ENCODE results near the gene UCHL3. TPM values are rescaled to one million over a fixed set of nuclear protein-coding genes. Genes with fewer than 3 reads are reported as not detected.
A peak's percentile ranks its signal among the peaks of the same experiment; 100 is the strongest.

The UCHL3 gene
- polyA plus RNA-seq, 3 donors = 22.4 to 66.8 (median 51.8) TPM

GRCh38 chr13:75628801-75629200 is 79.2 kb downstream of the UCHL3 start:
- Mint-ChIP-seq H3K36me3 (peaks cover 12 to 14% of the 10 kb centered on the region in 2 donors), H3K9me3 (peaks cover 0 to 4% (median 0%) of the 10 kb centered on the region in 7 donors), H3K4me3 (no peak overlapping the region), H3K4me1 (no peaks in the 10 kb centered on the region), H3K27me3 (ENCODE audit: low read depth in 3 of 3) (peaks cover 0 to 5% (median 0%) of the 10 kb centered on the region in 3 donors), H3K27ac (no peak overlapping the region)
- H3K36me3 ChIP-seq (replicated peaks in 1 of 2; ENCODE audit: control insufficient read depth in 1 of 2, insufficient read depth in 2 of 2, low read length in 2 of 2) = no peaks in the 10 kb centered on the region
- no peaks in the 10 kb centered on the region for H3K79me2 ChIP-seq (ENCODE audit: insufficient read depth, low read length)
- no peak for TF ChIP-seq CTCF (IDR thresholded peaks at IDR 0.05)
- no peak overlapping the region for H3K27ac ChIP-seq (ENCODE audit: low read depth in 1 of 2, low read length in 2 of 2)
- H3K9me3 ChIP-seq (replicated peaks in 1 of 2; ENCODE audit: control insufficient read depth in 1 of 2, insufficient read depth in 1 of 2, low read length in 2 of 2) = no peaks in the 10 kb centered on the region
- H3K4me1 ChIP-seq (ENCODE audit: control insufficient read depth in 1 of 2, insufficient read depth in 2 of 2, low read length in 2 of 2) = no peaks in the 10 kb centered on the region
- no CpG with 5 or more reads among the region's 4 CpGs for WGBS (ENCODE audit: insufficient coverage)
- no peaks in the 10 kb centered on the region for H3K27me3 ChIP-seq (ENCODE audit: control insufficient read depth in 2 of 2, insufficient read depth in 2 of 2, low read length in 2 of 2)
- H3K4me2 ChIP-seq (replicated peaks; ENCODE audit: extremely low read depth, low read length, poor library complexity, severe bottlenecking) = no peak overlapping the region
- no peak overlapping the region for H3K4me3 ChIP-seq (replicated peaks in 1 of 3; ENCODE audit: low read depth in 2 of 3, low read length in 3 of 3)
- intact Hi-C loops (cut with micrococcal nuclease) = no loop called here
- H3K9ac ChIP-seq (ENCODE audit: insufficient read depth, low read length, poor library complexity, severe bottlenecking) = no peak overlapping the region
- DNase-seq = no peak
- no peaks in the 10 kb centered on the region for H4K20me1 ChIP-seq (ENCODE audit: insufficient read depth, low read length)
- no peak overlapping the region for H2AFZ ChIP-seq (ENCODE audit: insufficient read depth, low read depth, low read length, poor library complexity, severe bottlenecking)

GRCh38 chr13:75633285-75633684 is 83.7 kb downstream of the UCHL3 start:
- peaks cover 21 to 30% of the 10 kb centered on the region in 2 donors for H3K27me3 ChIP-seq (ENCODE audit: control insufficient read depth in 2 of 2, insufficient read depth in 2 of 2, low read length in 2 of 2)
- peaks cover 3 to 4% of the 10 kb centered on the region in 2 donors for H3K36me3 Mint-ChIP-seq
- no peak overlapping the region for H3K9ac ChIP-seq (ENCODE audit: insufficient read depth, low read length, poor library complexity, severe bottlenecking)
- no peaks in the 10 kb centered on the region for H3K9me3 ChIP-seq (replicated peaks in 1 of 2; ENCODE audit: control insufficient read depth in 1 of 2, insufficient read depth in 1 of 2, low read length in 2 of 2)
- no peaks in the 10 kb centered on the region for H3K79me2 ChIP-seq (ENCODE audit: insufficient read depth, low read length)
- no peaks in the 10 kb centered on the region for H4K20me1 ChIP-seq (ENCODE audit: insufficient read depth, low read length)
- no peak for DNase-seq
- peaks cover 10 to 15% of the 10 kb centered on the region in 2 donors for H3K4me1 ChIP-seq (ENCODE audit: control insufficient read depth in 1 of 2, insufficient read depth in 2 of 2, low read length in 2 of 2)
- no peaks in the 10 kb centered on the region for H3K36me3 ChIP-seq (replicated peaks in 1 of 2; ENCODE audit: control insufficient read depth in 1 of 2, insufficient read depth in 2 of 2, low read length in 2 of 2)
- H3K27ac ChIP-seq (ENCODE audit: low read depth in 1 of 2, low read length in 2 of 2) = no peak overlapping the region
- H2AFZ ChIP-seq (ENCODE audit: insufficient read depth, low read depth, low read length, poor library complexity, severe bottlenecking) = no peak overlapping the region
- H3K27ac Mint-ChIP-seq = no peak overlapping the region
- peaks cover 31 to 48% (median 35%) of the 10 kb centered on the region in 3 donors for H3K27me3 Mint-ChIP-seq (ENCODE audit: low read depth in 3 of 3)
- intact Hi-C loops (cut with micrococcal nuclease) = no loop called here
- H3K9me3 Mint-ChIP-seq = peaks cover 0 to 8% (median 4%) of the 10 kb centered on the region in 7 donors
- no peak overlapping the region for H3K4me3 ChIP-seq (replicated peaks in 1 of 3; ENCODE audit: low read depth in 2 of 3, low read length in 3 of 3)
- TF ChIP-seq CTCF (IDR thresholded peaks at IDR 0.05) = no peak
- peaks cover 14% of the 10 kb centered on the region for H3K4me1 Mint-ChIP-seq
- H3K4me2 ChIP-seq (replicated peaks; ENCODE audit: extremely low read depth, low read length, poor library complexity, severe bottlenecking) = no peak overlapping the region
- H3K4me3 Mint-ChIP-seq = peak overlapping the region in 1 of 2 donors; percentile 9
- WGBS (ENCODE audit: insufficient coverage) = no CpG with 5 or more reads among the region's 2 CpGs

Measured in CD14-positive monocyte (primary cell).